GM12892 (cell line): Measurements from ENCODE around the gene SYNJ1.

Experiments used
- POLR2A ChIP-seq: IDR thresholded peaks from 2 replicates; pipeline ENCODE4 v1.6.1; 2011; ENCODE audit warnings: low read depth, low read length, control low read depth
- POLR2AphosphoS5 ChIP-seq: IDR thresholded peaks from 2 replicates; pipeline ENCODE4 v1.6.1; 2011; ENCODE audit warnings: low read depth, low read length, control low read depth

GRCh38 chr21:32581732-32582131 lies 146.1 kb downstream of the SYNJ1 start:
- TF ChIP-seq POLR2A (no peak), POLR2AphosphoS5 (no peak)
